Measurements from ENCODE around the gene TNS1. TPM values are rescaled to one million over a fixed set of nuclear protein-coding genes. Genes with fewer than 3 reads are reported as not detected.

The TNS1 gene
- total RNA-seq, 1 experiment from 2014 or later: 4.5 TPM

DNA sequence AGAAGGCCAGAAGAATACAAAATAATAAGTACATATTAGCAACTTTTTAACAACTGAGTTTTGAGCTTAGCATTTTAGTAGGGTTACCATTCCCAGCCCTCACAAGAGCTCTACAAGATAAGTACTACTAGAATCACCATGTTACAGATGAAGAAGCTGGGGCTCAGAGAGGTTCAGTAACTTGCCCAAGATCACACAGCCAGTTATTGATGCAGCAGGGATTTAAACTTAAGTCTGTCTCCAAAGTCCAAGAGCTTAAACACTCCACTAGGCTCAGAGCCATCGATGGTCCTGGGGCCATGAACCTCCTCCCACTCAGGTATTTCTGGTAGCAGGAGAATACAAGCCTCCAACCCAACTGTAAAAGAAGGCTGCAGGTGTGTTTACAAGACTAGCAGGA, 30.8 kb downstream of the TNS1 start:
- H3K27me3 Mint-ChIP-seq (ENCODE audit: low read depth): no peaks in the 10 kb centered on the region; the same call in 1 of the 2 replicates
- TF ChIP-seq ZNF396 (CRISPR knock-in tag; IDR thresholded peaks at IDR 0.05; ENCODE audit: borderline replicate concordance): no peak
- no peak for TF ChIP-seq NFATC4 (CRISPR knock-in tag; IDR thresholded peaks at IDR 0.05)
- TF ChIP-seq, protein P1, sequence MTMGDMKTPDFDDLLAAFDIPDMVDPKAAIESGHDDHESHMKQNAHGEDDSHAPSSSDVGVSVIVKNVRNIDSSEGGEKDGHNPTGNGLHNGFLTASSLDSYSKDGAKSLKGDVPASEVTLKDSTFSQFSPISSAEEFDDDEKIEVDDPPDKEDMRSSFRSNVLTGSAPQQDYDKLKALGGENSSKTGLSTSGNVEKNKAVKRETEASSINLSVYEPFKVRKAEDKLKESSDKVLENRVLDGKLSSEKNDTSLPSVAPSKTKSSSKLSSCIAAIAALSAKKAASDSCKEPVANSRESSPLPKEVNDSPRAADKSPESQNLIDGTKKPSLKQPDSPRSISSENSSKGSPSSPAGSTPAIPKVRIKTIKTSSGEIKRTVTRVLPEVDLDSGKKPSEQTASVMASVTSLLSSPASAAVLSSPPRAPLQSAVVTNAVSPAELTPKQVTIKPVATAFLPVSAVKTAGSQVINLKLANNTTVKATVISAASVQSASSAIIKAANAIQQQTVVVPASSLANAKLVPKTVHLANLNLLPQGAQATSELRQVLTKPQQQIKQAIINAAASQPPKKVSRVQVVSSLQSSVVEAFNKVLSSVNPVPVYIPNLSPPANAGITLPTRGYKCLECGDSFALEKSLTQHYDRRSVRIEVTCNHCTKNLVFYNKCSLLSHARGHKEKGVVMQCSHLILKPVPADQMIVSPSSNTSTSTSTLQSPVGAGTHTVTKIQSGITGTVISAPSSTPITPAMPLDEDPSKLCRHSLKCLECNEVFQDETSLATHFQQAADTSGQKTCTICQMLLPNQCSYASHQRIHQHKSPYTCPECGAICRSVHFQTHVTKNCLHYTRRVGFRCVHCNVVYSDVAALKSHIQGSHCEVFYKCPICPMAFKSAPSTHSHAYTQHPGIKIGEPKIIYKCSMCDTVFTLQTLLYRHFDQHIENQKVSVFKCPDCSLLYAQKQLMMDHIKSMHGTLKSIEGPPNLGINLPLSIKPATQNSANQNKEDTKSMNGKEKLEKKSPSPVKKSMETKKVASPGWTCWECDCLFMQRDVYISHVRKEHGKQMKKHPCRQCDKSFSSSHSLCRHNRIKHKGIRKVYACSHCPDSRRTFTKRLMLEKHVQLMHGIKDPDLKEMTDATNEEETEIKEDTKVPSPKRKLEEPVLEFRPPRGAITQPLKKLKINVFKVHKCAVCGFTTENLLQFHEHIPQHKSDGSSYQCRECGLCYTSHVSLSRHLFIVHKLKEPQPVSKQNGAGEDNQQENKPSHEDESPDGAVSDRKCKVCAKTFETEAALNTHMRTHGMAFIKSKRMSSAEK (CRISPR knock-in tag; IDR thresholded peaks at IDR 0.05; ENCODE audit: borderline replicate concordance): no peak
- TF ChIP-seq, protein P2, sequence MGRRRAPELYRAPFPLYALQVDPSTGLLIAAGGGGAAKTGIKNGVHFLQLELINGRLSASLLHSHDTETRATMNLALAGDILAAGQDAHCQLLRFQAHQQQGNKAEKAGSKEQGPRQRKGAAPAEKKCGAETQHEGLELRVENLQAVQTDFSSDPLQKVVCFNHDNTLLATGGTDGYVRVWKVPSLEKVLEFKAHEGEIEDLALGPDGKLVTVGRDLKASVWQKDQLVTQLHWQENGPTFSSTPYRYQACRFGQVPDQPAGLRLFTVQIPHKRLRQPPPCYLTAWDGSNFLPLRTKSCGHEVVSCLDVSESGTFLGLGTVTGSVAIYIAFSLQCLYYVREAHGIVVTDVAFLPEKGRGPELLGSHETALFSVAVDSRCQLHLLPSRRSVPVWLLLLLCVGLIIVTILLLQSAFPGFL (CRISPR knock-in tag; IDR thresholded peaks at IDR 0.05; ENCODE audit: borderline replicate concordance): no peak
- H3K9me3 Mint-ChIP-seq: no peaks in the 10 kb centered on the region
- 0 out of 2 replicates have a peak, but pooled peaks cover 2% of the 10 kb centered on the region for H3K4me1 Mint-ChIP-seq
- ChIA-PET POLR2A (no interaction called here), CTCF (interaction anchor here (1.5 kb wide), 2 partner anchors 24 to 183 kb away, joined by 3 to 5 read pairs; no protein-coding TSS in a partner anchor)
- H3K36me3 Mint-ChIP-seq: no peaks in the 10 kb centered on the region
- H3K27ac Mint-ChIP-seq: no peak overlapping the region
- H3K4me3 Mint-ChIP-seq: no peak overlapping the region
- ATAC-seq (no peak), DNase-seq (ENCODE audit: low spot score) (no peak)

DNA sequence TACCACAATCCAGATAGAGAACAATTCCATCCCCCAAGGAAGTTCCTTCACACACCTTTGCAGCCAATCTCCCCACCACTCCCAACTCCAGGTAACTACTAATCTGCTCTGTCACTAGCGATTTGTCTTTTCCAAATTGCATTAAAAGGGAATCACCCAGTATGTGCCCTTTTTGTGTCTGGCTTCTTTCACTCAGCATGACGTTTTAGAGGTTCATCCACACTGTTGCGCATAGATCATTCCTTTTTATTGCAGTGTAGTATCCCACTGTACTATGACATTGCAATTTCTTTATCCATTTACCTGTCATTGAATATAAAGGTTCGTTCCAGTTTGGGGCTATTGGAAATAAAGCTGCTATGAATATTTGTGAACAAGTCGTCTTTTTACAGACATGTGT, 31.6 kb downstream of the TNS1 start:
- no peaks in the 10 kb centered on the region; the same call in 1 of the 2 replicates for H3K27me3 Mint-ChIP-seq (ENCODE audit: low read depth)
- no peak for DNase-seq (ENCODE audit: low spot score)
- H3K4me3 Mint-ChIP-seq: no peak overlapping the region
- H3K36me3 Mint-ChIP-seq: no peaks in the 10 kb centered on the region
- no peak overlapping the region; the same call in 1 of the 2 replicates for H3K27ac Mint-ChIP-seq
- TF ChIP-seq JAZF1 (CRISPR knock-in tag; IDR thresholded peaks at IDR 0.05): no peak
- no peak for TF ChIP-seq FOXK1 (CRISPR knock-in tag; IDR thresholded peaks at IDR 0.05)
- TF ChIP-seq, protein P3, sequence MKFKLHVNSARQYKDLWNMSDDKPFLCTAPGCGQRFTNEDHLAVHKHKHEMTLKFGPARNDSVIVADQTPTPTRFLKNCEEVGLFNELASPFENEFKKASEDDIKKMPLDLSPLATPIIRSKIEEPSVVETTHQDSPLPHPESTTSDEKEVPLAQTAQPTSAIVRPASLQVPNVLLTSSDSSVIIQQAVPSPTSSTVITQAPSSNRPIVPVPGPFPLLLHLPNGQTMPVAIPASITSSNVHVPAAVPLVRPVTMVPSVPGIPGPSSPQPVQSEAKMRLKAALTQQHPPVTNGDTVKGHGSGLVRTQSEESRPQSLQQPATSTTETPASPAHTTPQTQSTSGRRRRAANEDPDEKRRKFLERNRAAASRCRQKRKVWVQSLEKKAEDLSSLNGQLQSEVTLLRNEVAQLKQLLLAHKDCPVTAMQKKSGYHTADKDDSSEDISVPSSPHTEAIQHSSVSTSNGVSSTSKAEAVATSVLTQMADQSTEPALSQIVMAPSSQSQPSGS (CRISPR knock-in tag; IDR thresholded peaks at IDR 0.05; ENCODE audit: borderline replicate concordance, low read depth): no peak
- TF ChIP-seq, protein P4, sequence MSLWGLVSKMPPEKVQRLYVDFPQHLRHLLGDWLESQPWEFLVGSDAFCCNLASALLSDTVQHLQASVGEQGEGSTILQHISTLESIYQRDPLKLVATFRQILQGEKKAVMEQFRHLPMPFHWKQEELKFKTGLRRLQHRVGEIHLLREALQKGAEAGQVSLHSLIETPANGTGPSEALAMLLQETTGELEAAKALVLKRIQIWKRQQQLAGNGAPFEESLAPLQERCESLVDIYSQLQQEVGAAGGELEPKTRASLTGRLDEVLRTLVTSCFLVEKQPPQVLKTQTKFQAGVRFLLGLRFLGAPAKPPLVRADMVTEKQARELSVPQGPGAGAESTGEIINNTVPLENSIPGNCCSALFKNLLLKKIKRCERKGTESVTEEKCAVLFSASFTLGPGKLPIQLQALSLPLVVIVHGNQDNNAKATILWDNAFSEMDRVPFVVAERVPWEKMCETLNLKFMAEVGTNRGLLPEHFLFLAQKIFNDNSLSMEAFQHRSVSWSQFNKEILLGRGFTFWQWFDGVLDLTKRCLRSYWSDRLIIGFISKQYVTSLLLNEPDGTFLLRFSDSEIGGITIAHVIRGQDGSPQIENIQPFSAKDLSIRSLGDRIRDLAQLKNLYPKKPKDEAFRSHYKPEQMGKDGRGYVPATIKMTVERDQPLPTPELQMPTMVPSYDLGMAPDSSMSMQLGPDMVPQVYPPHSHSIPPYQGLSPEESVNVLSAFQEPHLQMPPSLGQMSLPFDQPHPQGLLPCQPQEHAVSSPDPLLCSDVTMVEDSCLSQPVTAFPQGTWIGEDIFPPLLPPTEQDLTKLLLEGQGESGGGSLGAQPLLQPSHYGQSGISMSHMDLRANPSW (CRISPR knock-in tag; conservative IDR thresholded peaks at IDR 0.05; ENCODE audit: low read depth): no peak
- no peak for TF ChIP-seq FOXP1 (CRISPR knock-in tag; IDR thresholded peaks at IDR 0.05; ENCODE audit: borderline replicate concordance)
- TF ChIP-seq NR2C2 (CRISPR knock-in tag; IDR thresholded peaks at IDR 0.05): no peak
- H3K9me3 Mint-ChIP-seq: no peaks in the 10 kb centered on the region
- ATAC-seq: no peak
- ChIA-PET CTCF (interaction anchor here (1.3 kb wide), 1 partner anchor 11 kb away, joined by 3 read pairs; no protein-coding TSS in a partner anchor), POLR2A (no interaction called here)
- peaks cover 3% of the 10 kb centered on the region for H3K4me1 Mint-ChIP-seq

DNA sequence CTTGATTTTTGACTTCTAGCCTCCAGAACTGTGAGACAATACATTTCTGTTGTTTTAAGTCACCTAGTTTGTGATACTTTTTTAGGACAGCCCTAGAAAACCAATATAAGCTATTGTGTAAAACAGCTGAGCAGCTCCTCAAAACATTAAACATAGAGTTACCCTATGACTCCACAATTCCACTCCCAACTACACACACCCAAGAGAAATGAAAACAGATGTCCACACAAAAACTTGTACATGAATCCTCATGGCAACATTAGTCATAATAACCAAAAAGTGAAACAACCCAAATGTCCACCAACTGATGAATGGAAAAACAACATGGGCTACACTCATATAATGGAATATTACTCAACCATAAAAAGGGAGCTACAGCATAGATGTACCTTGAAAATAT, 32.6 kb downstream of the TNS1 start:
- Mint-ChIP-seq H3K27me3 (ENCODE audit: low read depth) (no peaks in the 10 kb centered on the region; the same call in 1 of the 2 replicates), H3K27ac (no peak overlapping the region), H3K9me3 (no peaks in the 10 kb centered on the region), H3K4me1 (peaks cover 12% of the 10 kb centered on the region), H3K36me3 (no peaks in the 10 kb centered on the region), H3K4me3 (no peak overlapping the region)
- POLR2A ChIA-PET: no interaction called here
- DNase-seq (ENCODE audit: low spot score) (no peak), ATAC-seq (no peak)
- CTCF ChIA-PET: interaction anchor here (1.1 to 1.3 kb wide), 2 partner anchors 10 to 17 kb away, joined by 3 read pairs; no protein-coding TSS in a partner anchor
- no peak for TF ChIP-seq ETV6 (CRISPR knock-in tag; IDR thresholded peaks at IDR 0.05)
- TF ChIP-seq FOXK1 (CRISPR knock-in tag; IDR thresholded peaks at IDR 0.05): no peak

All from WTC11 (cell line).